LNCAP (cell line): ENCODE measurements around the gene ERC1.

Source experiments
- CTCF ChIP-seq: fragments of 450-650 bp; IDR thresholded peaks from 2 replicates; pipeline ENCODE4 v1.5.1; 2017; ENCODE audit warnings: mild to moderate bottlenecking

The ERC1 gene

GRCh38 chr12:1539135-1539534, 548.1 kb downstream of the ERC1 start:
- TF ChIP-seq CTCF, result no peak

- no peak for TF ChIP-seq CTCF
Observed at GRCh38 chr12:1540690-1541089, 549.7 kb downstream of the ERC1 start.

- no peak for TF ChIP-seq CTCF
Observed at GRCh38 chr12:1542599-1542998, 551.6 kb downstream of the ERC1 start.

GRCh38 chr12:1544996-1545700, 554.1 kb downstream of the ERC1 start:
- TF ChIP-seq CTCF, result peak; percentile 34; the same call in 1 of the 2 replicates
